Astrocyte (in vitro differentiated cells and primary cell): Measurements from ENCODE around the gene LRCH1.

Experiments used
- EZH2 ChIP-seq: IDR thresholded peaks from 2 replicates; pipeline ENCODE4 v1.6.1; 2012; ENCODE audit warnings: mild to moderate bottlenecking, low read length, inconsistent platforms; ENCODE audit not compliant: insufficient read depth
- TF ChIP-seq, protein P1 (sequence below): IDR thresholded peaks from 2 replicates; pipeline ENCODE4 v1.5.1; 2011; ENCODE audit warnings: low read depth, mild to moderate bottlenecking, inconsistent platforms, low read length, moderate library complexity; ENCODE audit not compliant: insufficient read depth

DNA sequence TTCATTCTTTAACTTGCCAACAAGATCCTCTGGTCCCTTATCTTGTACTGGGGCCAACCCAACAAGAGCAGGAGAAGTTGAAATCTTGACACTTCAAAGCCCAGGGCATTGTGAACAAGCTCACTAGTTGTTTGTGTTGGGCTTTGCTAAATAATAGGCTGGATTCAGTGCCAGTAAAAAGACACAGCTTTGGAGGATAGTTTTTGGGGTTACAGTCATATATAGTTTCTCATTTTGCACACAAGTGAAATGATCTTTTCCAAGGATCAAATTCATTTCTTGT is 30.3 kb upstream of the LRCH1 start:
- TF ChIP-seq, protein P1, sequence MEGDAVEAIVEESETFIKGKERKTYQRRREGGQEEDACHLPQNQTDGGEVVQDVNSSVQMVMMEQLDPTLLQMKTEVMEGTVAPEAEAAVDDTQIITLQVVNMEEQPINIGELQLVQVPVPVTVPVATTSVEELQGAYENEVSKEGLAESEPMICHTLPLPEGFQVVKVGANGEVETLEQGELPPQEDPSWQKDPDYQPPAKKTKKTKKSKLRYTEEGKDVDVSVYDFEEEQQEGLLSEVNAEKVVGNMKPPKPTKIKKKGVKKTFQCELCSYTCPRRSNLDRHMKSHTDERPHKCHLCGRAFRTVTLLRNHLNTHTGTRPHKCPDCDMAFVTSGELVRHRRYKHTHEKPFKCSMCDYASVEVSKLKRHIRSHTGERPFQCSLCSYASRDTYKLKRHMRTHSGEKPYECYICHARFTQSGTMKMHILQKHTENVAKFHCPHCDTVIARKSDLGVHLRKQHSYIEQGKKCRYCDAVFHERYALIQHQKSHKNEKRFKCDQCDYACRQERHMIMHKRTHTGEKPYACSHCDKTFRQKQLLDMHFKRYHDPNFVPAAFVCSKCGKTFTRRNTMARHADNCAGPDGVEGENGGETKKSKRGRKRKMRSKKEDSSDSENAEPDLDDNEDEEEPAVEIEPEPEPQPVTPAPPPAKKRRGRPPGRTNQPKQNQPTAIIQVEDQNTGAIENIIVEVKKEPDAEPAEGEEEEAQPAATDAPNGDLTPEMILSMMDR, result no peak
- TF ChIP-seq EZH2, result no peak
